ENCODE results near the gene PPIG.
"Not testable (repeated sequence)": the region's sequence is repeated elsewhere in the genome, so short reads cannot be mapped to it uniquely, and the experiment has no call there.

PPIG gene

GRCh38 chr2:169583518-169583917 is 633 bp upstream of the PPIG start:
- Histone ChIP-seq H3F3A (ENCODE audit: control insufficient read depth, insufficient read depth) (no peaks in the 10 kb centered on the region), H3K4me3 (ENCODE audit: low read length) (peak overlapping the region; percentile 94), H3K4me1 (ENCODE audit: control insufficient read depth, low read length) (peaks cover 18% of the 10 kb centered on the region), H3K36me3 (ENCODE audit: control insufficient read depth, low read length) (peaks cover 21% of the 10 kb centered on the region), H3K27ac (ENCODE audit: low read depth, low read length) (no peak overlapping the region), H4K20me1 (ENCODE audit: control insufficient read depth, insufficient read depth, low read depth, low read length) (peaks cover 12% of the 10 kb centered on the region), H3K9me2 (replicated peaks; ENCODE audit: control insufficient read depth, low read length) (no peaks in the 10 kb centered on the region), H3K9me3 (ENCODE audit: control insufficient read depth, insufficient read depth, low read length) (peaks cover 3% of the 10 kb centered on the region; the same call in 1 of the 2 replicates), H3K27me3 (ENCODE audit: control insufficient read depth, low read length) (peaks cover 10% of the 10 kb centered on the region), H3K79me2 (ENCODE audit: control insufficient read depth, low read length) (peaks cover 47% of the 10 kb centered on the region), H3K4me2 (ENCODE audit: low read length) (peak overlapping the region; percentile 82; the same call in 1 of the 2 replicates)
- TF ChIP-seq EZH2phosphoT487 (IDR thresholded peaks at IDR 0.05; ENCODE audit: borderline replicate concordance, low read length), result no peak
- TF ChIP-seq, protein P1, sequence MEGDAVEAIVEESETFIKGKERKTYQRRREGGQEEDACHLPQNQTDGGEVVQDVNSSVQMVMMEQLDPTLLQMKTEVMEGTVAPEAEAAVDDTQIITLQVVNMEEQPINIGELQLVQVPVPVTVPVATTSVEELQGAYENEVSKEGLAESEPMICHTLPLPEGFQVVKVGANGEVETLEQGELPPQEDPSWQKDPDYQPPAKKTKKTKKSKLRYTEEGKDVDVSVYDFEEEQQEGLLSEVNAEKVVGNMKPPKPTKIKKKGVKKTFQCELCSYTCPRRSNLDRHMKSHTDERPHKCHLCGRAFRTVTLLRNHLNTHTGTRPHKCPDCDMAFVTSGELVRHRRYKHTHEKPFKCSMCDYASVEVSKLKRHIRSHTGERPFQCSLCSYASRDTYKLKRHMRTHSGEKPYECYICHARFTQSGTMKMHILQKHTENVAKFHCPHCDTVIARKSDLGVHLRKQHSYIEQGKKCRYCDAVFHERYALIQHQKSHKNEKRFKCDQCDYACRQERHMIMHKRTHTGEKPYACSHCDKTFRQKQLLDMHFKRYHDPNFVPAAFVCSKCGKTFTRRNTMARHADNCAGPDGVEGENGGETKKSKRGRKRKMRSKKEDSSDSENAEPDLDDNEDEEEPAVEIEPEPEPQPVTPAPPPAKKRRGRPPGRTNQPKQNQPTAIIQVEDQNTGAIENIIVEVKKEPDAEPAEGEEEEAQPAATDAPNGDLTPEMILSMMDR (IDR thresholded peaks at IDR 0.05; ENCODE audit: low read depth, low read length, poor library complexity, severe bottlenecking), result no peak

- H3K4me1 ChIP-seq (ENCODE audit: control insufficient read depth, low read length), result peaks cover 36% of the 10 kb centered on the region
- no peaks in the 10 kb centered on the region for H3F3A ChIP-seq (ENCODE audit: control insufficient read depth, insufficient read depth)
- H3K36me3 ChIP-seq (ENCODE audit: control insufficient read depth, low read length), result peaks cover 24% of the 10 kb centered on the region
- H3K27ac ChIP-seq (ENCODE audit: low read depth, low read length), result no peak overlapping the region
- H3K27me3 ChIP-seq (ENCODE audit: control insufficient read depth, low read length), result no peaks in the 10 kb centered on the region
- TF ChIP-seq, protein P1 (IDR thresholded peaks at IDR 0.05; ENCODE audit: low read depth, low read length, poor library complexity, severe bottlenecking), result no peak
- no peak for TF ChIP-seq EZH2phosphoT487 (IDR thresholded peaks at IDR 0.05; ENCODE audit: borderline replicate concordance, low read length)
- peak overlapping the region; percentile 94 for H3K4me3 ChIP-seq (ENCODE audit: low read length)
- H4K20me1 ChIP-seq (ENCODE audit: control insufficient read depth, insufficient read depth, low read depth, low read length), result peaks cover 12% of the 10 kb centered on the region
- peaks cover 3% of the 10 kb centered on the region; the same call in 1 of the 2 replicates for H3K9me3 ChIP-seq (ENCODE audit: control insufficient read depth, insufficient read depth, low read length)
- H3K4me2 ChIP-seq (ENCODE audit: low read length), result peak overlapping the region; percentile 82
- H3K79me2 ChIP-seq (ENCODE audit: control insufficient read depth, low read length), result peaks cover 69% of the 10 kb centered on the region
- H3K9me2 ChIP-seq (replicated peaks; ENCODE audit: control insufficient read depth, low read length), result no peaks in the 10 kb centered on the region
Observed at GRCh38 chr2:169585673-169586072, 1.5 kb downstream of the PPIG start.

GRCh38 chr2:169590804-169591203 is 6.7 kb downstream of the PPIG start:
- Histone ChIP-seq H3K27me3 (ENCODE audit: control insufficient read depth, low read length) (no peaks in the 10 kb centered on the region), H4K20me1 (ENCODE audit: control insufficient read depth, insufficient read depth, low read depth, low read length) (peaks cover 9% of the 10 kb centered on the region), H3K79me2 (ENCODE audit: control insufficient read depth, low read length) (peaks cover 100% of the 10 kb centered on the region), H3K4me3 (ENCODE audit: low read length) (no peak overlapping the region), H3K9me3 (ENCODE audit: control insufficient read depth, insufficient read depth, low read length) (no peaks in the 10 kb centered on the region), H3K36me3 (ENCODE audit: control insufficient read depth, low read length) (peaks cover 13% of the 10 kb centered on the region), H3K9me2 (replicated peaks; ENCODE audit: control insufficient read depth, low read length) (no peaks in the 10 kb centered on the region), H3K4me2 (ENCODE audit: low read length) (peak overlapping the region; percentile 30; the same call in 1 of the 2 replicates), H3K4me1 (ENCODE audit: control insufficient read depth, low read length) (peaks cover 34% of the 10 kb centered on the region), H3F3A (ENCODE audit: control insufficient read depth, insufficient read depth) (no peaks in the 10 kb centered on the region; the same call in 1 of the 2 replicates), H3K27ac (ENCODE audit: low read depth, low read length) (no peak overlapping the region)
- TF ChIP-seq, protein P1 (IDR thresholded peaks at IDR 0.05; ENCODE audit: low read depth, low read length, poor library complexity, severe bottlenecking), result no peak
- no peak for TF ChIP-seq EZH2phosphoT487 (IDR thresholded peaks at IDR 0.05; ENCODE audit: borderline replicate concordance, low read length)

- peaks cover 98% of the 10 kb centered on the region for H3K79me2 ChIP-seq (ENCODE audit: control insufficient read depth, low read length)
- H3K4me2 ChIP-seq (ENCODE audit: low read length); H3K36me3 ChIP-seq (ENCODE audit: control insufficient read depth, low read length); H3K4me3 ChIP-seq (ENCODE audit: low read length); H3K27me3 ChIP-seq (ENCODE audit: control insufficient read depth, low read length); H3K27ac ChIP-seq (ENCODE audit: low read depth, low read length); H3F3A ChIP-seq (ENCODE audit: control insufficient read depth, insufficient read depth); H4K20me1 ChIP-seq (ENCODE audit: control insufficient read depth, insufficient read depth, low read depth, low read length); H3K9me3 ChIP-seq (ENCODE audit: control insufficient read depth, insufficient read depth, low read length); H3K9me2 ChIP-seq (replicated peaks; ENCODE audit: control insufficient read depth, low read length); H3K4me1 ChIP-seq (ENCODE audit: control insufficient read depth, low read length): not testable (repeated sequence)
Observed at GRCh38 chr2:169596546-169596945, 12.4 kb downstream of the PPIG start.

Data from DOHH2 (cell line).